AG09319 (cell line): ENCODE measurements around the gene TMEM201.

ENCODE experiments used
- DNase-seq: peaks from one replicate; pipeline ENCODE4 v3.0.0-alpha.2; 2010; ENCODE audit warnings: low read depth; ENCODE audit errors: extremely low read depth
- TF ChIP-seq, protein P1 (sequence below): IDR thresholded peaks from 2 replicates; pipeline ENCODE4 v1.5.1; 2011; ENCODE audit warnings: low read depth, mild to moderate bottlenecking, inconsistent platforms, low read length, moderate library complexity

TMEM201 gene

DNA sequence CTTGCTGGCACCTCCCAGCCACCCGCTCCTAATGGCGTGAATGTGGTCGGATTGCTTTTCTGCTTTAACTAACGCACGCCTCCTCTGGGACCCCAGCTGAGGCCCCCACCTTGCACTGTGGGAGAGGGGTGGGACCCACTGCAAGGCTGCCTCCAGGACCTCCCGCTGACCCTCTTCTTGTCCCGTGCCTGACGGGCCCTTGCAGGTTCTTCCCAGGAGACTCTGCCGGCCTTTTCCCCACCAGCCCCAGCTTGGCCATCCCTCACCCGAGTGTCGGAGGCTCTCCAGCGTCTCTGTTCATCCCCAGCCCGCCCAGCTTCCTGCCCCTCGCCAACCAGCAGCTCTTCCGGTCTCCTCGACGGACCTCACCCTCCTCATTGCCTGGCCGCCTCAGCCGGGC lies 18.6 kb downstream of the TMEM201 start:
- DNase-seq: no peak
- TF ChIP-seq, protein P1, sequence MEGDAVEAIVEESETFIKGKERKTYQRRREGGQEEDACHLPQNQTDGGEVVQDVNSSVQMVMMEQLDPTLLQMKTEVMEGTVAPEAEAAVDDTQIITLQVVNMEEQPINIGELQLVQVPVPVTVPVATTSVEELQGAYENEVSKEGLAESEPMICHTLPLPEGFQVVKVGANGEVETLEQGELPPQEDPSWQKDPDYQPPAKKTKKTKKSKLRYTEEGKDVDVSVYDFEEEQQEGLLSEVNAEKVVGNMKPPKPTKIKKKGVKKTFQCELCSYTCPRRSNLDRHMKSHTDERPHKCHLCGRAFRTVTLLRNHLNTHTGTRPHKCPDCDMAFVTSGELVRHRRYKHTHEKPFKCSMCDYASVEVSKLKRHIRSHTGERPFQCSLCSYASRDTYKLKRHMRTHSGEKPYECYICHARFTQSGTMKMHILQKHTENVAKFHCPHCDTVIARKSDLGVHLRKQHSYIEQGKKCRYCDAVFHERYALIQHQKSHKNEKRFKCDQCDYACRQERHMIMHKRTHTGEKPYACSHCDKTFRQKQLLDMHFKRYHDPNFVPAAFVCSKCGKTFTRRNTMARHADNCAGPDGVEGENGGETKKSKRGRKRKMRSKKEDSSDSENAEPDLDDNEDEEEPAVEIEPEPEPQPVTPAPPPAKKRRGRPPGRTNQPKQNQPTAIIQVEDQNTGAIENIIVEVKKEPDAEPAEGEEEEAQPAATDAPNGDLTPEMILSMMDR: no peak

DNA sequence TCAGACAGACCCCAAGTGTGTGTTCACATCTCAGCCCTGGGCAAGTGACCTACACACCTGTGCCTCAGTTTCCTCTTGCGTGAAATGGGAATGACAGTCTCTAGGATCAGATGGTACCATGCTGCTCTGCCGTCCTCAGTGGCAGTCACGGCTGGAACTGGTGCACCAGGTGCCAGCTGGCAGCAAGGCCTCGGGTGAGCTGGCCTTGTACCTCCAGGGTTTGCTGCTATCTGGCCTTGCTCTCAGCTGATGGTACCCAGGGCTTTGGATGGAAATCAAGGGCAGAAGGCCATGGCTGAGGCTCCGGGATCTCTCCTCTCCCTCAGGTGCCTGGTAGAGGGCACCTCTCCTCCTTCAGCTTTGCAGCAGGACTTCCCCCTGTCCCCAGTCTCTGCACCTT lies 21.3 kb downstream of the TMEM201 start:
- no peak for DNase-seq
- TF ChIP-seq, protein P1: no peak

DNA sequence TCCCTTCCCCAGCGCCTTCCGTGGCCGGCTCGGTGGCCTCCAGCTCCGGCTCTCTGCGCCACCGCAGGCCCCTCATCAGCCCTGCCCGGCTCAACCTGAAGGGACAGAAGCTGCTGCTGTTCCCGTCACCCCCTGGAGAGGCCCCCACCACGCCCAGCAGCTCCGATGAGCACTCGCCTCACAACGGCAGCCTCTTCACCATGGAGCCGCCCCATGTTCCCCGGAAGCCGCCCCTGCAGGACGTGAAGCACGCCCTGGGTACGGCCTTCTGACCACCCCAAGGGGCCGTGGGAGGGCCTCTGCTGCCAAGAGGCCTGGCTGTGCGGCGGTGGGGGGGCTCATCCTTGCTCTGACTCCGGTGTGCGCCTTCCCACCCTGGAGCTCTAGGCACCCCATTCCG lies 21.8 kb downstream of the TMEM201 start:
- no peak for DNase-seq
- TF ChIP-seq, protein P1: no peak

DNA sequence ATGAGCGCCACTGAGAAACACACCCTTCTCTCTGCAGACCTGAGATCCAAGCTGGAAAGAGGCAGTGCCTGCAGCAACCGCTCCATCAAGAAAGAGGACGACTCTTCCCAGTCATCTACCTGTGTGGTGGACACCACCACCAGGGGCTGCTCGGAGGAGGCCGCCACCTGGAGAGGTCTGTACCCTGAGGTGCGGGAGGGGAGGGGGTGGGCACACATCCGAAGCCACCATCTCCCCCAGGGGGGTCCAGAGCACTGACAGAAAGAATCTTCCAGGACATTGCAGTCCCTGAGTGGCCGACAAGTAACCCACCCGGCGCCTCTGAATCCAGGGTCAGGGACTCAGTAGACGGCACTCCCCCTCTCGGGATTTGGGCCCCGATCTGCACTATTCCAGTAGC lies 23.0 kb downstream of the TMEM201 start:
- no peak for DNase-seq
- TF ChIP-seq, protein P1: no peak

DNA sequence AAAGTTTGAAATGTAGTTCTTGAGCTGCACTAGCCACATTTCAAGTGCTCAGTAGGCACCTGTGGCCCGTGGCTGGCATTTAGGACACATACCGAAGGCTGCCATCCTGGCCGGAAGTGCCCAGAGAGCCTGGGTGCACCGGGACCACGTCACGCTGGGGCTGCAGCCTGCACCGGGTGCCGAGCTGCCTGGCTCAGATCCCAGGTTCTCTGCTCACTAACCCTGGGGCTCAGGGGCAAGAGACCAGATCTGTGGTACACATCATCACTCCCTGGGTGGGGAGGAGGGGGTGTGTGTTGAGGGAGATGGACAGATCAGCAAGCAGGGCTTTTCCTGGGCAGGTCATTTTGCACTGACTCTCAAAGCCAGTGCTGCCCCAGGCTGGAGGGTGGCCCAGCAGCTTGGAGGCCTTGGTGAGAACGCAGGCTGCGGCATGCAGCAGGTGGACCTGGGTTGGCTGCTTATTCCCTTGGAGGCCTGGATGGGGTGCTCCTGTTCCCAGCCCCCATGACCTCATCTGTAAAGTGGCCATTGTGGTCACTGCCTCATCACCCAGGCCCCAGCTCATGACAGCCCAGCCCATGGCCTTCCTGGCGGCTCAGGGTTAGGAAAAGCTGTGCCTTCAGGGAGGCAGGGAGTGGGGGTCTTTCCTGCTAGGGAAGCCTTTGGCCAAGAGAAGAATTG lies 23.6 kb downstream of the TMEM201 start:
- no peak for DNase-seq
- TF ChIP-seq, protein P1: no peak

DNA sequence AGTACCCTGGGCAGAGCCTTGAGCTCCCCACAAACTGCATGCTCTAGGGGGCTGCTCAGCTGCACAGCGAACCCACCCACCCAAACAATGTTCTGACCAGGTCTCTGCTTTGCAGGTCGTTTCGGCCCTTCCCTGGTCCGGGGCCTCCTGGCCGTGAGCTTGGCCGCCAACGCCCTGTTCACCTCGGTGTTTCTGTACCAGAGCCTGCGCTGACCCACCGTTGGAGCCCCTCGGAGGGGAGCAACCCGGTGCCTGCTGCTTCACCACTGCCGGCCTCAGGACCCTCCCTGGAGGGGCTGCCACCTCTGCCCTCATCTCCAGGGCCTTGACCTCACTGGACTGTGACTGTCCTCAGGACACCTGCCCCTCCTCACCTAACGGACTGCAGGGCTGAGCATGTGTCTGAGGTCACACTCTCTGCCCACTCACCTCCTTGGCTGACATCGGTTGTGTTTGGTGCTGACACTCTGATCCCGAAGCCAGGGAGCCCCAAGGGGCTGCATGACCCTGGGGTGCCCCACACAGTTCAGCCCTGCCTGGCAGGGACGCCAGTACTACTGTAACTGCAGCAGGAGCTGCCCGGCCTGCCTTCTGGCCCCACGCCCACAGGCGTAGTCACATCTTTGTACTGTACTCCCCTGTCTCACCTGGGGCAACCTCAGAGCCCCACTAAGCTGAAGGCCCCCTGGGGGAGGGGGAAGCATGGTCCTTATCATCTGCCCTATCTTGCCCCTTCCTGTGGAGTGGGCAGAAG lies 24.3 kb downstream of the TMEM201 start:
- no peak for DNase-seq
- TF ChIP-seq, protein P1: no peak

DNA sequence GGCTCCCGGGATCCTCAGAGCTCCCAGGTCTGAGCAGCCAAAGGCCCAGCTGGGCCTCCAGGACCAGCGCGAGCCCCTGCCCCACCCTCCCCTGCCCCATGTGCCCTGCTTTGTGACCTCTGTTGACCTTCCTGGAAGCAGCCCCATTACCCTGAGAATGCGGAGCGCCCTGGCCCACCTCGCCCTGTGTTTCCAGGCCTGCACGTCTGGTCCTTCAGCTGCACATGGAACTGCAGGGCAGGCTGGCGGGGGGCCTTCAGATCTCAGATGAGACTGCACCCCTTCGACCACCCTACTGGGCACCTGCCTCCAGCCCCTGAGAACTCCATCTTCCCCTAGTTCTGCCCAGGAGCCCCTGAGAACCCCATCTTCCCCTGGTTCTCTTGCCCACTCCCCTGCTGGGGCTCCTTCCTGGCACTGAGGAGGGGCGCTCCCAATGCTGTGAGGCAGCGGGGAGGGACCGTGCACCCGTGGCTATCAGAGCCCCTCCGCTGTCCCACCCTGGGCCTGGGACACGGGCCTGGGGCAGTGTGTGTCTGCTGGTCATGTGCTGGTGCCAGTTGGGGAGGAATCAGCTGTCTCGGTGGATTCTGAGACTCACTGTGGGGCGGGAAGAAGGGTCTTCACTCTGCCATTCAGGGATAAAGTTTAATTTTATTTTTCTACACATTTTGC lies 25.1 kb downstream of the TMEM201 start:
- TF ChIP-seq, protein P1: no peak
- DNase-seq: no peak
